ENCODE data around the gene C2orf49. TPM values are rescaled to one million over a fixed set of nuclear protein-coding genes. Genes with fewer than 3 reads are reported as not detected.

The C2orf49 gene
- total and polyA plus RNA-seq, 9 of the 15 experiments (the other 6 are each of a cell fraction or from before 2014, with no cell fraction given) = 17.9 to 38.2 (median 25.6) TPM

- no peak for TF ChIP-seq MITF (IDR thresholded peaks at IDR 0.05)
- TF ChIP-seq FOXK1 (CRISPR knock-in tag; IDR thresholded peaks at IDR 0.05; ENCODE audit: borderline replicate concordance) = 0 out of 2 replicates have a peak, but pooled peaks have one; percentile 18
- TF ChIP-seq MAX (CRISPR knock-in tag; IDR thresholded peaks at IDR 0.05) = peak; percentile 94
- peak; percentile 61; the same call in 1 of the 2 replicates for TF ChIP-seq TGIF2 (CRISPR knock-in tag; IDR thresholded peaks at IDR 0.05)
- peak; percentile 65 for TF ChIP-seq POLR2A (conservative IDR thresholded peaks at IDR 0.05)
- TF ChIP-seq CXXC5 (CRISPR knock-in tag; IDR thresholded peaks at IDR 0.05) = peak; percentile 85
- TF ChIP-seq ZNF124 (CRISPR knock-in tag; IDR thresholded peaks at IDR 0.05) = no peak
- TF ChIP-seq EGR1 (conservative IDR thresholded peaks at IDR 0.05) = peak; percentile 84
- no peak for TF ChIP-seq HINFP (tag; conservative IDR thresholded peaks at IDR 0.05; ENCODE audit: low read depth)
- 0 out of 2 replicates have a peak, but pooled peaks have one; percentile 45 for TF ChIP-seq ZBTB49 (CRISPR knock-in tag; IDR thresholded peaks at IDR 0.05; ENCODE audit: borderline replicate concordance)
- TF ChIP-seq RERE (CRISPR knock-in tag; IDR thresholded peaks at IDR 0.05; ENCODE audit: borderline replicate concordance) = no peak
- no peak for TF ChIP-seq RCOR1 (IDR thresholded peaks at IDR 0.05; ENCODE audit: borderline replicate concordance in 1 of 2, low read depth in 2 of 2, low read length in 2 of 2)
- no peak for TF ChIP-seq MTA1 (IDR thresholded peaks at IDR 0.05; ENCODE audit: borderline replicate concordance)
- peak; percentile 90 for TF ChIP-seq RB1 (IDR thresholded peaks at IDR 0.05; ENCODE audit: low read depth)
- TF ChIP-seq SMAD2 (IDR thresholded peaks at IDR 0.05; ENCODE audit: low read depth, low read length) = no peak
These were observed 7.5 kb upstream of the C2orf49 start, which contains the start of gene TGFBRAP1 (continued) for GRCh38 chr2:105329561-105330495.

All from K562 (cell line).